ENCODE data around the gene MTHFR. TPM values are rescaled to one million over a fixed set of nuclear protein-coding genes. Genes with fewer than 3 reads are reported as not detected.

The MTHFR gene
- total RNA-seq, 2 donors from 2014 or later: 22.3 to 30.0 TPM

- Histone ChIP-seq H3K9ac (ENCODE audit: extremely low read depth, low read length, poor library complexity, severe bottlenecking) (no peak overlapping the region), H3K27ac (ENCODE audit: low read depth, low read length) (no peak overlapping the region), H3K27me3 (ENCODE audit: control insufficient read depth, insufficient read depth, low read length, poor library complexity, severe bottlenecking) (no peaks in the 10 kb centered on the region), H3K4me3 (ENCODE audit: low read length) (no peak overlapping the region), H3K4me1 (ENCODE audit: control insufficient read depth, insufficient read depth, low read length) (peaks cover 4% of the 10 kb centered on the region), H3K36me3 (ENCODE audit: control insufficient read depth, insufficient read depth, low read length) (peaks cover 35% of the 10 kb centered on the region), H3K9me3 (ENCODE audit: control insufficient read depth, low read length) (no peaks in the 10 kb centered on the region)
- no peak for TF ChIP-seq CTCF (conservative IDR thresholded peaks at IDR 0.05)
- Mint-ChIP-seq H3K27ac (no peak overlapping the region), H3K9me3 (no peaks in the 10 kb centered on the region), H3K27me3 (ENCODE audit: insufficient read depth) (no peaks in the 10 kb centered on the region), H3K4me1 (peaks cover 9% of the 10 kb centered on the region), H3K4me3 (no peak overlapping the region), H3K36me3 (ENCODE audit: low read depth) (peaks cover 39% of the 10 kb centered on the region)
- DNase-seq: no peak
- WGBS, 2 experiments (ENCODE audit: insufficient coverage in 1 of 2, insufficient read length in 1 of 2): 95% methylated on average over 3 to 6 of the region's 6 CpGs
Measured at GRCh38 chr1:11797525-11798216, 8.1 kb downstream of the MTHFR start.

- H3K9me3 Mint-ChIP-seq: no peaks in the 10 kb centered on the region
- no peak overlapping the region for H3K4me3 Mint-ChIP-seq
- no peaks in the 10 kb centered on the region for H3K27me3 ChIP-seq (ENCODE audit: control insufficient read depth, insufficient read depth, low read length, poor library complexity, severe bottlenecking)
- H3K27me3 Mint-ChIP-seq (ENCODE audit: insufficient read depth): no peaks in the 10 kb centered on the region
- no peak overlapping the region for H3K4me3 ChIP-seq (ENCODE audit: low read length)
- no peak overlapping the region for H3K27ac ChIP-seq (ENCODE audit: low read depth, low read length)
- TF ChIP-seq CTCF (conservative IDR thresholded peaks at IDR 0.05): no peak
- peaks cover 12% of the 10 kb centered on the region for H3K4me1 ChIP-seq (ENCODE audit: control insufficient read depth, insufficient read depth, low read length)
- WGBS, 2 experiments (ENCODE audit: insufficient coverage in 1 of 2, insufficient read length in 1 of 2): 97% methylated on average over 11 to 15 of the region's 15 CpGs
- peaks cover 50% of the 10 kb centered on the region for H3K36me3 Mint-ChIP-seq (ENCODE audit: low read depth)
- peaks cover 11% of the 10 kb centered on the region for H3K4me1 Mint-ChIP-seq
- DNase-seq: no peak
- peaks cover 37% of the 10 kb centered on the region for H3K36me3 ChIP-seq (ENCODE audit: control insufficient read depth, insufficient read depth, low read length)
- no peak overlapping the region for H3K27ac Mint-ChIP-seq
- H3K9ac ChIP-seq (ENCODE audit: extremely low read depth, low read length, poor library complexity, severe bottlenecking): no peak overlapping the region
- no peaks in the 10 kb centered on the region for H3K9me3 ChIP-seq (ENCODE audit: control insufficient read depth, low read length)
Measured at GRCh38 chr1:11796036-11796828, 9.5 kb downstream of the MTHFR start.

GRCh38 chr1:11795238-11795890 lies 10.4 kb downstream of the MTHFR start:
- no peak for TF ChIP-seq CTCF (conservative IDR thresholded peaks at IDR 0.05)
- Histone ChIP-seq H3K27ac (ENCODE audit: low read depth, low read length) (no peak overlapping the region), H3K36me3 (ENCODE audit: control insufficient read depth, insufficient read depth, low read length) (peaks cover 39% of the 10 kb centered on the region), H3K27me3 (ENCODE audit: control insufficient read depth, insufficient read depth, low read length, poor library complexity, severe bottlenecking) (no peaks in the 10 kb centered on the region), H3K4me1 (ENCODE audit: control insufficient read depth, insufficient read depth, low read length) (peaks cover 12% of the 10 kb centered on the region), H3K9me3 (ENCODE audit: control insufficient read depth, low read length) (no peaks in the 10 kb centered on the region), H3K9ac (ENCODE audit: extremely low read depth, low read length, poor library complexity, severe bottlenecking) (no peak overlapping the region), H3K4me3 (ENCODE audit: low read length) (no peak overlapping the region)
- Mint-ChIP-seq H3K4me3 (no peak overlapping the region), H3K9me3 (no peaks in the 10 kb centered on the region), H3K27ac (no peak overlapping the region), H3K27me3 (ENCODE audit: insufficient read depth) (no peaks in the 10 kb centered on the region), H3K4me1 (peaks cover 11% of the 10 kb centered on the region), H3K36me3 (ENCODE audit: low read depth) (peaks cover 50% of the 10 kb centered on the region)
- 87 to 91% methylated on average over 9 to 14 of the region's 14 CpGs for WGBS, 2 experiments (ENCODE audit: insufficient coverage in 1 of 2, insufficient read length in 1 of 2)
- no peak for DNase-seq
